AG20443 (cell line): ENCODE data around the gene FAM216B.

Experiments used
- DNase-seq: peaks from one replicate; pipeline ENCODE4 v3.0.0; 2012; ENCODE audit warnings: low spot score, mixed read lengths

Gene FAM216B

DNA sequence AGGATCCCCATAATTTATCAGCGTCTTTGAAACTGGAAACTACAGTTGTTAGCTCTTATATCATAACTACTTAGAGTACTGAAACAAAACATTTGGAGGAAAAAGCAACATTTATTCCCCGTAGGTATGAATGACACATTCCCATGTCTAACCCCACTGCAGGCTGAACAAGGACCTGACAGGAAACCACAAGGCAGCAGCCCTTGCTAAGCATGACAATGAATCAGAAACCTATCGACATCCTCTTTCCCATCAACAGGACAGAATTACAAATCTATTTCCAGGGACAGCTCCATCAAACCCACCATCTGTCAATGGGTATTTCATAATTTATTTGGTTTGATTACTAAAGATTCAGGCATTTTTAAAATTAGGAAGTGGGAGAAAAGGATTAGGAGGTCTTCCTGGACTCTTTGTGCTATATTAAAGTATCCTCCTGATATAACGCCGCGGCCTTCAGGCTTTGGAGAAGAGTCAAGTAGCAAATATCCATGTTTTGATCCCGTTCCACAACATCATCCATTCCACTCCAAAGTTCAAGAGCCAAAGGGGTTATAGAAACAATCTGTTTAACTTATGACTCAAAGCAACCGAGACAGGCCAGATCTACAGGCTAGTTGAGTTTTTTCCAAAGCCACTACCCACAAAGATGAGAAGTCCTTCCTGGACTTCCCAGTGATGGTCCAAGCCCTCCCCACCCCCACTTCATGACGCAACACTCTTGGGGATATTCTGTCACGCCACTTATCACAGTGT is 51.1 kb downstream of the FAM216B start:
- DNase-seq = peak; percentile 83

DNA sequence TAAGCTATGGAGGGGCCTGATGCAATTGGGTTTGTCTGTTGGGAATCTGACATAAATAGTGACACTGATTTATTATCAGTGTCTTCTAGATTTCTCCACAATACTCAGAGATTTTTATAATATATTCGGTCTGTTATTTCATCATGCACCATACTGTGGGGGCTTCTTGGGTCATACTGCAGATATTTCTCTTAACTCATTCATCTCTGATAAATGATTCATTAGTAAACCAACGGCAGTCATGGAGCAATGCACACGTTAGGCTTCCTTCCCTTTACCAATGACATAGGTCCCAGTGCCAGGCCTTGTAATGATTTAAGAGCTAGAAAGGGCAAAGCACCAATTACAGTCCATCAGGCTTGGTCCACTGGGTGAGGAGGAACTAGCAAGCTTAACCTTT is 53.6 kb downstream of the FAM216B start:
- no peak for DNase-seq

DNA sequence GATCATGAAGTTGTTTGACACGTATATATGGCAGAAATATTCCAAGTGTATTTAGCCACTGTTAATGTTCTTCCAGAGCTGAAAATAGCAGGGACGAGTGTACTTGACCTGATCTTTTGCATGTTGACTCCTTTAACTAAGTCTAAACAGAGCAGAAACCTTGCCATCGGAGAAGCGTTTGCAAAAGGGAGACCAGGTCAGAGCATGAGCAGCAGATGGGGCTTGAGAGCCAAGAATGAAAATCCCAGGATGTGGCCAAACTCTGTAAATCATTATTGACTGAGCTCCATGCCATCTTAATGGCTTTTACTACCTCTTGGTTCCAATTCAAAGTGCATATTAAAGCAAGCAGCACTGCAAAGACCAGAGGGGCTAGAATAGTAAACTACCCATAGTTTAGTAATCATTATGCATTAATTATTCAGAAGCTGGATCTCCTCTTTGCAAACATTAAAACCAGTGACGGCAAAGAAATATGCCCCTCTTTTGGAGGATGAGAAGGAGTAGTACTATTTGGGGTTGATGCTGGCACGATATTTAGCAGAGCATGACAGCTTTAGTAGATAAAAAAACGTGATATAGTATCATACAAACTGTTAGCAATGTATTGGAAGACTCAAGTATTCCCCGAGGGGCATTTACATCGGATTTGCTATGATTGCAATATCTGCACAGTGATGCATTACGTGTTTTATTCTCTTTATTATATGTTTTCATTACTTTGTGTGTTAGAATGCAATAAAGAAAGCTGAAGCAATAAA is 55.7 kb downstream of the FAM216B start:
- peak; percentile 37 for DNase-seq
